IMR-90 (cell line): ENCODE results near the gene GPX3. TPM values are rescaled to one million over a fixed set of nuclear protein-coding genes. Genes with fewer than 3 reads are reported as not detected.

Experiments
- ATAC-seq: fragments of 200-7000 bp; cut with Tn5 transposase; 2 replicates; pipeline ENCODE4 v1.9.1; 2020; ENCODE audit warnings: low read depth, mild to moderate bottlenecking, moderate library complexity
- BruUV-seq: library from RNA; stranded (reverse); fragments of 400-500 nt; replicated peaks from 2 replicates; lab custom pipeline; 2021; lab: Mats Ljungman, UMichigan
- CTCF ChIA-PET: fragments of 300-600 bp; formaldehyde crosslinking; extraction: SDS; loops from one replicate; lab custom pipeline; 2021; ENCODE audit warnings: antibody characterized with exemption; lab: Yijun Ruan, JAX
- POLR2A ChIA-PET: fragments of 300-600 bp; sonication (Branson Sonifier 250); formaldehyde crosslinking; loops from one replicate; lab custom pipeline; 2022; ENCODE audit warnings: antibody characterized with exemption; ENCODE audit not compliant: unreplicated experiment; lab: Charles Lee
- DNase-seq: peaks from one replicate; pipeline ENCODE4 v3.0.0; 2013
- H2AFZ ChIP-seq: replicated peaks from 2 replicates; pipeline ENCODE3; 2013; ENCODE audit warnings: low read length, mild to moderate bottlenecking; ENCODE audit not compliant: poor library complexity
- H2AK5ac ChIP-seq: 2 replicates; pipeline ENCODE4 v1.6.1; 2013; ENCODE audit warnings: low read depth, low read length, inconsistent platforms
- H2AK9ac ChIP-seq: replicated peaks from 2 replicates; pipeline ENCODE3; 2013; ENCODE audit warnings: mild to moderate bottlenecking, low read depth, low read length, moderate library complexity; ENCODE audit not compliant: poor library complexity
- H2BK120ac ChIP-seq: 2 replicates; pipeline ENCODE4 v1.6.1; 2013; ENCODE audit warnings: low read depth, low read length, inconsistent platforms
- H2BK15ac ChIP-seq: 3 replicates; pipeline ENCODE4 v1.6.1; 2013; ENCODE audit warnings: low read depth, low read length, inconsistent platforms
- H2BK20ac ChIP-seq: 2 replicates; pipeline ENCODE4 v1.6.1; 2013; ENCODE audit warnings: low read depth, mild to moderate bottlenecking, inconsistent platforms, low read length, moderate library complexity
- H2BK5ac ChIP-seq: 2 replicates; pipeline ENCODE4 v1.6.1; 2013; ENCODE audit warnings: mild to moderate bottlenecking, low read depth, low read length, inconsistent platforms; ENCODE audit not compliant: poor library complexity, severe bottlenecking
- H3K14ac ChIP-seq: replicated peaks from 2 replicates; pipeline ENCODE4 v1.6.1; 2013; ENCODE audit warnings: low read depth, low read length, inconsistent platforms
- H3K18ac ChIP-seq: 2 replicates; pipeline ENCODE4 v1.6.1; 2013; ENCODE audit warnings: low read depth, low read length, control low read depth
- H3K23ac ChIP-seq: 2 replicates; pipeline ENCODE4 v1.6.1; 2013; ENCODE audit warnings: low read depth, low read length, inconsistent platforms
- H3K27ac ChIP-seq: 2 replicates; pipeline ENCODE4 v1.5.1; 2013; ENCODE audit warnings: mild to moderate bottlenecking, control low read depth, low read length; ENCODE audit not compliant: insufficient read depth
- H3K27me3 ChIP-seq: 2 replicates; pipeline ENCODE4 v1.6.1; 2013; ENCODE audit warnings: low read length; ENCODE audit not compliant: control insufficient read depth, insufficient read depth
- H3K36me3 ChIP-seq: 2 replicates; pipeline ENCODE4 v1.6.1; 2013; ENCODE audit warnings: low read length, mixed read lengths; ENCODE audit not compliant: control insufficient read depth, insufficient read depth
- H3K4ac ChIP-seq: 2 replicates; pipeline ENCODE4 v1.6.1; 2013; ENCODE audit warnings: low read depth, low read length, inconsistent platforms
- H3K4me1 ChIP-seq: 2 replicates; pipeline ENCODE4 v1.6.1; 2013; ENCODE audit warnings: low read length, mixed read lengths; ENCODE audit not compliant: control insufficient read depth, insufficient read depth
- H3K4me2 ChIP-seq: 2 replicates; pipeline ENCODE4 v1.6.1; 2013; ENCODE audit warnings: low read depth, mild to moderate bottlenecking, control low read depth, low read length, moderate library complexity
- H3K4me3 ChIP-seq: 2 replicates; pipeline ENCODE4 v1.5.1; 2013; ENCODE audit warnings: low read depth, mild to moderate bottlenecking, control low read depth, low read length, moderate library complexity; ENCODE audit not compliant: insufficient read depth
- H3K56ac ChIP-seq: 2 replicates; pipeline ENCODE4 v1.6.1; 2013; ENCODE audit warnings: low read length, inconsistent platforms; ENCODE audit not compliant: insufficient read depth; ENCODE audit errors: extremely low read depth
- H3K79me1 ChIP-seq, 2 experiments: 2 replicates each; pipeline ENCODE4 v1.6.1; 2013; ENCODE audit warnings: low read length in 2 of 2, inconsistent platforms in 1 of 2, low read depth in 1 of 2
- H3K9ac ChIP-seq: 2 replicates; pipeline ENCODE4 v1.6.1; 2013; ENCODE audit warnings: low read depth, low read length, control low read depth
- H3K9me1 ChIP-seq: 2 replicates; pipeline ENCODE4 v1.6.1; 2013; ENCODE audit warnings: low read length, inconsistent platforms; ENCODE audit not compliant: insufficient read depth
- H3K9me3 ChIP-seq: 2 replicates; pipeline ENCODE4 v1.6.1; 2013; ENCODE audit warnings: low read length; ENCODE audit not compliant: control insufficient read depth, insufficient read depth
- H4K20me1 ChIP-seq: 2 replicates; pipeline ENCODE4 v1.6.1; 2013; ENCODE audit warnings: low read length, inconsistent platforms; ENCODE audit not compliant: insufficient read depth
- H4K5ac ChIP-seq: 2 replicates; pipeline ENCODE4 v1.6.1; 2013; ENCODE audit warnings: mild to moderate bottlenecking, low read depth, low read length, control low read depth
- H4K8ac ChIP-seq, 2 experiments: 2 replicates each; pipeline ENCODE4 v1.6.1; 2013; ENCODE audit warnings: low read depth in 2 of 2, low read length in 2 of 2, control low read depth in 1 of 2, inconsistent platforms in 1 of 2
- H4K91ac ChIP-seq: 2 replicates; pipeline ENCODE4 v1.6.1; 2013; ENCODE audit warnings: low read depth, low read length, inconsistent platforms; ENCODE audit not compliant: insufficient read depth
- MAFK ChIP-seq: IDR thresholded peaks from 2 replicates; pipeline ENCODE4 v1.6.1; 2012; ENCODE audit warnings: low read depth, low read length, improper control_type of control experiment
- POLR2A ChIP-seq: IDR thresholded peaks from 2 replicates; pipeline ENCODE4 v1.6.1; 2012; ENCODE audit warnings: mild to moderate bottlenecking, low read depth, low read length
- WGBS, 2 experiments: methylation state at CpG; one replicate each; pipeline versions ENCODE4 v1.1.5 to v1.1.7; 2013; ENCODE audit warnings: missing lambda C conversion rate in 2 of 2; ENCODE audit not compliant: insufficient read length in 1 of 2; ENCODE audit errors: extremely low coverage in 2 of 2; 5-methylcytosine and 5-hydroxymethylcytosine counted together
- dilution Hi-C: fragments of 300-500 bp; cut with HindIII; formaldehyde crosslinking; loops from one replicate; pipeline ENCODE4 v1.14.3; 2018; ENCODE audit warnings: low sequenced_read_pairs; ENCODE audit not compliant: unreplicated experiment
- in situ Hi-C: fragments of 300-500 bp; cut with MboI; formaldehyde crosslinking; loops from 3 replicates; pipeline ENCODE4 v1.14.3; 2019; ENCODE audit warnings: low sequenced_read_pairs, inconsistent platforms, mixed read lengths
- intact Hi-C: fragments of 100-400 bp; cut with micrococcal nuclease; formaldehyde crosslinking; loops from 2 replicates; pipeline ENCODE4 v1.10.0; 2022
- polyA plus RNA-seq, 3 experiments: library from polyadenylated mRNA; depleted of rRNA; stranded (reverse); fragments of >200 nt; gene quantifications; 2 replicates each; pipeline ENCODE4 v1.2.3, GENCODE V29; 2012; ENCODE audit warnings: low replicate concordance in 1 of 3
- total RNA-seq: library from RNA; depleted of rRNA; stranded (reverse); fragments of >200 nt; gene quantifications from 2 replicates; pipeline ENCODE4 v1.2.3, GENCODE V29; 2012
- TF ChIP-seq, protein P1 (sequence below): fragments of 150-350 bp; IDR thresholded peaks from 2 replicates; pipeline ENCODE4 v1.6.1; 2017; ENCODE audit warnings: mild to moderate bottlenecking, antibody characterized with exemption, low read length, low read depth

Gene GPX3
- total and polyA plus RNA-seq, 2 of the 4 experiments (the other 2 are of a cell fraction), result 0.36 to 1.0 TPM

DNA sequence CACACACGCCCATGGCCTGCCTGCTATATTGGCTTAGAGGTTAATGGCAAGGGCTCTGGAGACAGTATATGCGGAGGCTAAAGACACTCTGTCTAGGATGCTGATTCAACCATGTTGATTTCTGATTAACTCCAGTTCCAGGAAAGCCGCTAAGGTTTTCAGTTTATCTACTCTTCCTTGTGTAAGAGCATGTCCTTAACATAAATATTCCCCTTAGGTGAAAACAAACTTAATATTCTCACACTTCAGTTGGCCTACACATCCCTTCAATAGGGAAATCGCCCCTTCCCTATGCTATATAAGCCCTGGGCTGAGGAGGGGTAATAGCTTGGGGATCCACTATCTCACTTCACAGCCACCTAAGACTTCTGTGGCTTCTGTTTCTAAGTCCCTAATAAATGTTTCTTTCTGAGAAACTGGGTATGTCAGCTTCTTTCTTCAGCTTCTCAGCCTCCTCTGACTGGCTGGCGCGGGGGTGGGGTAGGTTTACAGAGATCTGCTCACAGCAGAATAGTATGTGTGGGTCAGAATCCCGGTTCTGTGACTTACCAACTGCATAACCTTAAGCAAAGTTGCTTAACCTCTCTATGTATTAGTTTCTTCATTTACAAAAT lies 4.3 kb upstream of the GPX3 start:
- Histone ChIP-seq H3K9ac (no peak overlapping the region), H3K23ac (no peak overlapping the region), H3K79me1 (no peaks in the 10 kb centered on the region), H4K8ac (no peak overlapping the region), H3K9me1 (no peaks in the 10 kb centered on the region), H2AFZ (no peak overlapping the region), H3K27me3 (peaks cover 4% of the 10 kb centered on the region; the same call in 1 of the 2 replicates), H2BK20ac (no peak overlapping the region), H3K56ac (no peak overlapping the region), H3K14ac (no peak overlapping the region), H3K4me3 (no peak overlapping the region), H4K91ac (no peak overlapping the region), H3K4ac (no peak overlapping the region), H3K4me2 (no peak overlapping the region), H3K27ac (no peak overlapping the region), H3K4me1 (no peaks in the 10 kb centered on the region), H2AK5ac (no peak overlapping the region), H4K20me1 (no peaks in the 10 kb centered on the region), H3K9me3 (no peaks in the 10 kb centered on the region), H2BK5ac (no peak overlapping the region), H2BK120ac (no peak overlapping the region), H4K5ac (no peak overlapping the region), H2BK15ac (no peak overlapping the region), H2AK9ac (no peak overlapping the region), H3K18ac (no peak overlapping the region), H3K36me3 (no peaks in the 10 kb centered on the region)
- CTCF ChIA-PET, result no interaction called here
- DNase-seq, result no peak
- in situ Hi-C loops, result no loop called here
- no CpG with 5 or more reads among the region's 7 CpGs for WGBS, 2 experiments
- dilution Hi-C loops, result no loop called here
- no TSS peak for BruUV-seq
- intact Hi-C loops, result no loop called here
- no peak for ATAC-seq
- TF ChIP-seq POLR2A (no peak), MAFK (no peak)
- TF ChIP-seq, protein P1, sequence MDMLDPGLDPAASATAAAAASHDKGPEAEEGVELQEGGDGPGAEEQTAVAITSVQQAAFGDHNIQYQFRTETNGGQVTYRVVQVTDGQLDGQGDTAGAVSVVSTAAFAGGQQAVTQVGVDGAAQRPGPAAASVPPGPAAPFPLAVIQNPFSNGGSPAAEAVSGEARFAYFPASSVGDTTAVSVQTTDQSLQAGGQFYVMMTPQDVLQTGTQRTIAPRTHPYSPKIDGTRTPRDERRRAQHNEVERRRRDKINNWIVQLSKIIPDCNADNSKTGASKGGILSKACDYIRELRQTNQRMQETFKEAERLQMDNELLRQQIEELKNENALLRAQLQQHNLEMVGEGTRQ, result no peak
- POLR2A ChIA-PET, result no interaction called here
